GM21576 (cell line): ENCODE measurements around the gene RNF180.

ENCODE experiments used
- ATAC-seq: cut with Tn5 transposase; IDR thresholded peaks from one replicate; pipeline ENCODE4 v1.9.1; 2021; ENCODE audit warnings: mild to moderate bottlenecking, moderate library complexity; ENCODE audit not compliant: unreplicated experiment

RNF180 gene

GRCh38 chr5:64165500-64166200 is at the start of gene RNF180:
Gene RNF180 (plus strand): TSS chr5:64165843. CDS start chr5:64200808, 34,965 bp downstream.
- ATAC-seq: no peak

GRCh38 chr5:64125521-64125920 is 40.1 kb upstream of the RNF180 start:
- no peak for ATAC-seq

GRCh38 chr5:64126202-64126741 is 39.4 kb upstream of the RNF180 start:
- no peak for ATAC-seq

GRCh38 chr5:64140018-64140417 is 25.6 kb upstream of the RNF180 start:
- ATAC-seq: no peak

GRCh38 chr5:64144425-64145215 is 21.0 kb upstream of the RNF180 start:
- ATAC-seq: no peak

GRCh38 chr5:64145216-64145895 is 20.3 kb upstream of the RNF180 start:
- no peak for ATAC-seq

GRCh38 chr5:64147379-64147778 is 18.3 kb upstream of the RNF180 start:
- no peak for ATAC-seq

GRCh38 chr5:64147849-64148441 is 17.7 kb upstream of the RNF180 start:
- no peak for ATAC-seq

GRCh38 chr5:64149268-64149667 is 16.4 kb upstream of the RNF180 start:
- no peak for ATAC-seq

GRCh38 chr5:64149857-64150521 is 15.7 kb upstream of the RNF180 start:
- ATAC-seq: no peak

GRCh38 chr5:64156261-64156660 is 9.4 kb upstream of the RNF180 start:
- no peak for ATAC-seq

GRCh38 chr5:64158827-64159226 is 6.8 kb upstream of the RNF180 start:
- no peak for ATAC-seq

GRCh38 chr5:64160201-64160600 is 5.4 kb upstream of the RNF180 start:
- ATAC-seq: no peak

- ATAC-seq: peak; percentile 47
Observed at GRCh38 chr5:64161420-64161819, 4.2 kb upstream of the RNF180 start.

GRCh38 chr5:64163135-64163534 is 2.5 kb upstream of the RNF180 start:
- ATAC-seq: no peak

GRCh38 chr5:64163746-64164145 is 1.9 kb upstream of the RNF180 start:
- no peak for ATAC-seq

GRCh38 chr5:64164166-64164565 is 1.5 kb upstream of the RNF180 start:
- no peak for ATAC-seq

GRCh38 chr5:64165160-64165499 is 513 bp upstream of the RNF180 start:
- ATAC-seq: no peak

- no peak for ATAC-seq
Observed at GRCh38 chr5:64166201-64166959, 737 bp downstream of the RNF180 start.

- no peak for ATAC-seq
Observed at GRCh38 chr5:64176301-64176700, 10.7 kb downstream of the RNF180 start.
